Common myeloid progenitor, CD34-positive (primary cell): ENCODE data around the gene IPPK.

Experiments used
- CTCF ChIA-PET: fragments of 350-600 bp; sonication (Branson Sonifier 250); formaldehyde crosslinking; loops from one replicate; lab custom pipeline; 2021; ENCODE audit warnings: antibody characterized with exemption; lab: Charles Lee
- POLR2A ChIA-PET: fragments of 350-600 bp; sonication (Branson Sonifier 250); formaldehyde crosslinking; loops from one replicate; lab custom pipeline; 2021; ENCODE audit warnings: antibody characterized with exemption; lab: Charles Lee
- DNase-seq, 3 donors: peaks; one replicate each; pipeline versions ENCODE4 v3.0.0 to v3.0.0-alpha.2; 2013
- H3K27ac ChIP-seq, 2 experiments: 1 replicate in 1 of 2; 2 replicates in 1 of 2; pipeline ENCODE4 v1.7.0; 2013; ENCODE audit warnings: inconsistent platforms in 2 of 2, low read length in 2 of 2, mild to moderate bottlenecking in 2 of 2, low read depth in 1 of 2, moderate library complexity in 1 of 2; ENCODE audit not compliant: severe bottlenecking in 2 of 2, insufficient read depth in 1 of 2, poor library complexity in 1 of 2
- H3K27me3 ChIP-seq, 5 experiments: replicated peaks in 2 of 5; 1 replicate in 3 of 5; 2 replicates in 2 of 5; pipeline versions ENCODE4 v1.6.1 to v1.7.0; 2013; ENCODE audit warnings: low read length in 4 of 5, mild to moderate bottlenecking in 2 of 5, moderate library complexity in 2 of 5, inconsistent platforms in 1 of 5; ENCODE audit not compliant: insufficient read depth in 5 of 5, control insufficient read depth in 4 of 5
- H3K36me3 ChIP-seq, 4 experiments: 1 replicate in 2 of 4; 2 replicates in 2 of 4; pipeline versions ENCODE4 v1.6.1 to v1.7.0; 2013; ENCODE audit warnings: low read length in 3 of 4, control low read depth in 1 of 4, mild to moderate bottlenecking in 1 of 4; ENCODE audit not compliant: control insufficient read depth in 4 of 4, insufficient read depth in 4 of 4
- H3K4me1 ChIP-seq, 4 experiments: 1 replicate in 3 of 4; 2 replicates in 1 of 4; pipeline versions ENCODE4 v1.6.1 to v1.7.1; 2013; ENCODE audit warnings: low read length in 3 of 4, mild to moderate bottlenecking in 3 of 4, control low read depth in 1 of 4, inconsistent platforms in 1 of 4, moderate library complexity in 1 of 4; ENCODE audit not compliant: control insufficient read depth in 4 of 4, insufficient read depth in 4 of 4; ENCODE audit errors: control extremely low read depth in 1 of 4
- H3K4me3 ChIP-seq, 7 experiments: 1 replicate in 4 of 7; 2 replicates in 3 of 7; pipeline versions ENCODE4 v1.5.1 to v1.7.0; 2013; ENCODE audit warnings: mild to moderate bottlenecking in 7 of 7, low read length in 6 of 7, moderate library complexity in 6 of 7, inconsistent platforms in 2 of 7, low read depth in 2 of 7, control low read depth in 1 of 7; ENCODE audit not compliant: insufficient read depth in 4 of 7, control insufficient read depth in 1 of 7; ENCODE audit errors: extremely low read depth in 1 of 7
- H3K9me3 ChIP-seq, 5 experiments: 1 replicate in 4 of 5; 2 replicates in 1 of 5; pipeline versions ENCODE4 v1.6.1 to v1.7.1; 2013; ENCODE audit warnings: low read length in 4 of 5, mild to moderate bottlenecking in 2 of 5, inconsistent platforms in 1 of 5, low read depth in 1 of 5, moderate library complexity in 1 of 5; ENCODE audit not compliant: control insufficient read depth in 4 of 5, insufficient read depth in 2 of 5; ENCODE audit errors: control extremely low read depth in 1 of 5
- WGBS: methylation state at CpG from one replicate; pipeline ENCODE4 v1.1.5; 2013; ENCODE audit not compliant: insufficient coverage; 5-methylcytosine and 5-hydroxymethylcytosine counted together

Gene IPPK

GRCh38 chr9:92664394-92665152 is 5.4 kb downstream of the IPPK start:
- Histone ChIP-seq H3K27ac (no peak overlapping the region), H3K9me3 (no peaks in the 10 kb centered on the region), H3K4me3 (no peak overlapping the region), H3K36me3 (peaks cover 0 to 22% (median 7%) of the 10 kb centered on the region in 4 experiments), H3K4me1 (peaks cover 0 to 11% (median 10%) of the 10 kb centered on the region in 4 experiments), H3K27me3 (no peaks in the 10 kb centered on the region)
- 85% methylated on average over 12 of the region's 13 CpGs for WGBS
- ChIA-PET CTCF (interaction anchor here (1.4 kb wide), 2 partner anchors 12 to 42 kb away, joined by 4 to 5 read pairs; no protein-coding TSS in a partner anchor), POLR2A (interaction anchor here (0.6 kb wide), 1 partner anchor 99 kb away, joined by 3 read pairs; no protein-coding TSS in a partner anchor)
- DNase-seq, result no peak

- Histone ChIP-seq H3K27me3 (no peaks in the 10 kb centered on the region), H3K4me1 (peaks cover 0 to 5% (median 4%) of the 10 kb centered on the region in 4 experiments), H3K9me3 (no peaks in the 10 kb centered on the region), H3K36me3 (peaks cover 0 to 22% (median 7%) of the 10 kb centered on the region in 4 experiments), H3K27ac (no peak overlapping the region), H3K4me3 (no peak overlapping the region)
- ChIA-PET POLR2A (interaction anchor here (0.6 kb wide), 1 partner anchor 100 kb away, joined by 3 read pairs; no protein-coding TSS in a partner anchor), CTCF (interaction anchor here (0.8 to 1.4 kb wide), 3 partner anchors 11 to 43 kb away, joined by 3 to 5 read pairs (median 4); no protein-coding TSS in a partner anchor)
- no peak for DNase-seq
- 98% methylated on average over 10 of the region's 10 CpGs for WGBS
Measured at GRCh38 chr9:92663951-92664350, 6.0 kb downstream of the IPPK start.

GRCh38 chr9:92663126-92663525 is 6.8 kb downstream of the IPPK start:
- Histone ChIP-seq H3K4me3 (no peak overlapping the region), H3K36me3 (peaks cover 0 to 27% (median 8%) of the 10 kb centered on the region in 4 experiments), H3K9me3 (no peaks in the 10 kb centered on the region), H3K27me3 (no peaks in the 10 kb centered on the region), H3K4me1 (no peaks in the 10 kb centered on the region), H3K27ac (no peak overlapping the region)
- 100% methylated on average over 2 of the region's 3 CpGs for WGBS
- DNase-seq, result no peak
- CTCF ChIA-PET, result interaction anchor here (1.4 kb wide), 1 partner anchor 44 kb away, joined by 5 read pairs; no protein-coding TSS in a partner anchor
- POLR2A ChIA-PET, result no interaction called here

- POLR2A ChIA-PET, result no interaction called here
- H3K36me3 ChIP-seq, result peaks cover 0 to 26% (median 10%) of the 10 kb centered on the region in 4 experiments
- no peak for DNase-seq
- CTCF ChIA-PET, result no interaction called here
- H3K4me3 ChIP-seq, result no peak overlapping the region
- H3K27me3 ChIP-seq, result no peaks in the 10 kb centered on the region
- 92% methylated on average over 3 of the region's 4 CpGs for WGBS
- no peaks in the 10 kb centered on the region for H3K4me1 ChIP-seq
- H3K27ac ChIP-seq, result no peak overlapping the region
- no peaks in the 10 kb centered on the region for H3K9me3 ChIP-seq
Measured at GRCh38 chr9:92661743-92662142, 8.2 kb downstream of the IPPK start.

GRCh38 chr9:92661127-92661526 is 8.8 kb downstream of the IPPK start:
- no peak for DNase-seq
- H3K4me1 ChIP-seq, result no peaks in the 10 kb centered on the region
- no peaks in the 10 kb centered on the region for H3K27me3 ChIP-seq
- POLR2A ChIA-PET, result no interaction called here
- 94% methylated on average over 3 of the region's 5 CpGs for WGBS
- H3K27ac ChIP-seq, result no peak overlapping the region
- peaks cover 0 to 26% (median 11%) of the 10 kb centered on the region in 4 experiments for H3K36me3 ChIP-seq
- H3K4me3 ChIP-seq, result no peak overlapping the region
- H3K9me3 ChIP-seq, result no peaks in the 10 kb centered on the region
- CTCF ChIA-PET, result no interaction called here

- H3K4me1 ChIP-seq, result no peaks in the 10 kb centered on the region
- H3K27ac ChIP-seq, result no peak overlapping the region
- DNase-seq, result no peak
- 97% methylated on average over 3 of the region's 4 CpGs for WGBS
- POLR2A ChIA-PET, result interaction anchor here (1.6 kb wide), 1 partner anchor 10 kb away, joined by 6 read pairs; the partner anchor contains the start of gene IPPK
- no peaks in the 10 kb centered on the region for H3K9me3 ChIP-seq
- H3K27me3 ChIP-seq, result no peaks in the 10 kb centered on the region
- peaks cover 4 to 31% (median 17%) of the 10 kb centered on the region in 4 experiments for H3K36me3 ChIP-seq
- H3K4me3 ChIP-seq, result no peak overlapping the region
- CTCF ChIA-PET, result interaction anchor here (0.6 to 1.1 kb wide), 3 partner anchors 9 to 44 kb away, joined by 3 to 7 read pairs (median 3); no protein-coding TSS in a partner anchor
Measured at GRCh38 chr9:92660266-92660665, 9.7 kb downstream of the IPPK start.

- no peaks in the 10 kb centered on the region for H3K27me3 ChIP-seq
- ChIA-PET CTCF (interaction anchor here (1.1 kb wide), 2 partner anchors 8 to 44 kb away, joined by 3 to 7 read pairs; no protein-coding TSS in a partner anchor), POLR2A (interaction anchor here (1.6 kb wide), 1 partner anchor 10 kb away, joined by 6 read pairs; the partner anchor contains the start of gene IPPK)
- H3K27ac ChIP-seq, result no peak overlapping the region
- H3K36me3 ChIP-seq, result peaks cover 7 to 36% (median 24%) of the 10 kb centered on the region in 4 experiments
- H3K4me3 ChIP-seq, result no peak overlapping the region
- H3K4me1 ChIP-seq, result no peaks in the 10 kb centered on the region
- no peak for DNase-seq
- 98% methylated on average over 6 of the region's 10 CpGs for WGBS
- H3K9me3 ChIP-seq, result no peaks in the 10 kb centered on the region
Measured at GRCh38 chr9:92659601-92660000, 10.3 kb downstream of the IPPK start.
